B cell (primary cell): Measurements from ENCODE around the gene BPIFB3. TPM values are rescaled to one million over a fixed set of nuclear protein-coding genes. Genes with fewer than 3 reads are reported as not detected.
"Not testable (repeated sequence)": the region's sequence is repeated elsewhere in the genome, so short reads cannot be mapped to it uniquely, and the experiment has no call there.

Source experiments
- ATAC-seq: fragments of 200-7000 bp; cut with Tn5 transposase; one replicate; pipeline ENCODE4 v1.10.0; 2021; ENCODE audit warnings: low read depth, mild to moderate bottlenecking, moderate number of reproducible peaks, moderate library complexity
- CTCF ChIA-PET: fragments of 350-600 bp; sonication (Branson Sonifier 250); formaldehyde crosslinking; loops from one replicate; lab custom pipeline; 2021; ENCODE audit warnings: antibody characterized with exemption, inconsistent platforms; lab: Charles Lee
- POLR2A ChIA-PET: fragments of 350-600 bp; sonication (Branson Sonifier 250); formaldehyde crosslinking; loops from one replicate; lab custom pipeline; 2021; ENCODE audit warnings: antibody characterized with exemption; lab: Charles Lee
- DNase-seq: peaks from one replicate; pipeline ENCODE4 v3.0.0; 2013
- H2AFZ ChIP-seq: 2 replicates; pipeline ENCODE4 v1.6.1; 2012; ENCODE audit warnings: mild to moderate bottlenecking, low read depth, low read length; ENCODE audit not compliant: insufficient read depth, poor library complexity, severe bottlenecking
- H3K27ac ChIP-seq, 2 donors: 1 replicate in 1 of 2; 2 replicates in 1 of 2; pipeline ENCODE4 v1.5.1; 2012 to 2013; ENCODE audit warnings: low read length in 2 of 2, mild to moderate bottlenecking in 2 of 2, moderate library complexity in 1 of 2
- H3K27me3 ChIP-seq, 4 experiments: fragments of 200-600 bp in 1 of 4; sonication (generic) in 1 of 4; replicated peaks in 1 of 4; 1 replicate in 2 of 4; 2 replicates in 2 of 4; pipeline versions ENCODE4 v1.6.1 to v1.7.0; 2013 to 2016; ENCODE audit warnings: low read length in 3 of 4, mild to moderate bottlenecking in 2 of 4, mixed read lengths in 1 of 4, moderate library complexity in 1 of 4; ENCODE audit not compliant: insufficient read depth in 4 of 4, control insufficient read depth in 3 of 4; ENCODE audit errors: control extremely low read depth in 1 of 4
- H3K36me3 ChIP-seq, 2 experiments: replicated peaks in 1 of 2; 1 replicate in 1 of 2; 2 replicates in 1 of 2; pipeline versions ENCODE4 v1.6.1 to v1.7.1; 2013; ENCODE audit warnings: low read length in 1 of 2; ENCODE audit not compliant: insufficient read depth in 2 of 2, control insufficient read depth in 1 of 2; ENCODE audit errors: control extremely low read depth in 1 of 2, extremely low read depth in 1 of 2
- H3K4me1 ChIP-seq, 2 donors: fragments of 200-600 bp in 1 of 2; sonication (generic) in 1 of 2; 1 replicate in 1 of 2; 2 replicates in 1 of 2; pipeline versions ENCODE4 v1.5.1 to v1.6.1; 2013 to 2017; ENCODE audit warnings: low read length in 2 of 2; ENCODE audit not compliant: control insufficient read depth in 2 of 2, insufficient read depth in 2 of 2
- H3K4me2 ChIP-seq: replicated peaks from 2 replicates; pipeline ENCODE3; 2012; ENCODE audit warnings: mild to moderate bottlenecking, low read depth, low read length; ENCODE audit not compliant: poor library complexity, severe bottlenecking
- H3K4me3 ChIP-seq, 5 experiments: fragments of 200-600 bp in 1 of 5; sonication (generic) in 1 of 5; 1 replicate in 3 of 5; 2 replicates in 2 of 5; pipeline versions ENCODE4 v1.5.1 to v1.7.0; 2011 to 2016; ENCODE audit warnings: low read length in 4 of 5, mild to moderate bottlenecking in 4 of 5, low read depth in 2 of 5, control low read depth in 1 of 5, moderate library complexity in 1 of 5; ENCODE audit not compliant: insufficient read depth in 1 of 5; ENCODE audit errors: control extremely low read depth in 1 of 5, extremely low read depth in 1 of 5
- H3K79me2 ChIP-seq: fragments of 200-600 bp; sonication (generic); one replicate; pipeline ENCODE4 v1.6.0; 2016; ENCODE audit warnings: low read length; ENCODE audit not compliant: control insufficient read depth, insufficient read depth
- H3K9ac ChIP-seq: fragments of 200-600 bp; sonication (generic); 2 replicates; pipeline ENCODE4 v1.6.1; 2017; ENCODE audit warnings: mild to moderate bottlenecking, low read length, moderate library complexity
- H3K9me3 ChIP-seq, 3 donors: one replicate each; pipeline versions ENCODE4 v1.6.1 to v1.7.1; 2013; ENCODE audit warnings: low read length in 2 of 3; ENCODE audit not compliant: control insufficient read depth in 2 of 3, insufficient read depth in 1 of 3; ENCODE audit errors: control extremely low read depth in 1 of 3
- H4K20me1 ChIP-seq: 2 replicates; pipeline ENCODE4 v1.6.0; 2012; ENCODE audit warnings: mild to moderate bottlenecking, low read length; ENCODE audit not compliant: insufficient read depth, control insufficient read depth, poor library complexity, severe bottlenecking
- H3K27ac Mint-ChIP-seq: one replicate; pipeline ENCODE4 v1.8.0; 2021; ENCODE audit warnings: mixed read lengths
- H3K27me3 Mint-ChIP-seq: one replicate; pipeline ENCODE4 v1.8.0; 2021; ENCODE audit warnings: mixed read lengths
- H3K4me1 Mint-ChIP-seq: one replicate; pipeline ENCODE4 v1.8.0; 2021; ENCODE audit warnings: mixed read lengths
- H3K4me3 Mint-ChIP-seq: one replicate; pipeline ENCODE4 v1.8.0; 2021; ENCODE audit warnings: mixed read lengths
- H3K9me3 Mint-ChIP-seq: one replicate; pipeline ENCODE4 v1.8.0; 2022; ENCODE audit warnings: mixed read lengths; ENCODE audit not compliant: insufficient read depth
- EZH2 ChIP-seq: IDR thresholded peaks from 2 replicates; pipeline ENCODE4 v1.6.1; 2012; ENCODE audit warnings: borderline replicate concordance, low read depth, mild to moderate bottlenecking, moderate library complexity, low read length; ENCODE audit not compliant: insufficient read depth, poor library complexity, severe bottlenecking
- WGBS: methylation state at CpG from one replicate; pipeline ENCODE4 v1.1.5; 2013; ENCODE audit warnings: missing lambda C conversion rate; ENCODE audit not compliant: insufficient coverage; 5-methylcytosine and 5-hydroxymethylcytosine counted together
- intact Hi-C: fragments of 100-400 bp; cut with micrococcal nuclease; formaldehyde crosslinking; loops from one replicate; pipeline ENCODE4 v1.10.0; 2022
- polyA plus RNA-seq: library from polyadenylated mRNA; depleted of rRNA; stranded (reverse); fragments of >200 nt; gene quantifications from 2 replicates; pipeline ENCODE4 v1.2.3, GENCODE V29; 2012
- total RNA-seq, 2 donors: library from RNA; stranded (reverse); fragments of 120-200 nt in 1 of 2; gene quantifications; 1 replicate in 1 of 2; 2 replicates in 1 of 2; pipeline versions ENCODE4 v1.2.3 to v1.2.4, GENCODE V29; 2013 to 2022
- TF ChIP-seq, protein P1 (sequence below): fragments of 200-600 bp; IDR thresholded peaks from one replicate; pipeline ENCODE4 v1.8.0; 2022; ENCODE audit warnings: antibody characterized with exemption, mild to moderate bottlenecking

BPIFB3 gene
- total and polyA plus RNA-seq, 2 donors (not counting 1 experiment from before 2014, with no cell fraction given): not detected

DNA sequence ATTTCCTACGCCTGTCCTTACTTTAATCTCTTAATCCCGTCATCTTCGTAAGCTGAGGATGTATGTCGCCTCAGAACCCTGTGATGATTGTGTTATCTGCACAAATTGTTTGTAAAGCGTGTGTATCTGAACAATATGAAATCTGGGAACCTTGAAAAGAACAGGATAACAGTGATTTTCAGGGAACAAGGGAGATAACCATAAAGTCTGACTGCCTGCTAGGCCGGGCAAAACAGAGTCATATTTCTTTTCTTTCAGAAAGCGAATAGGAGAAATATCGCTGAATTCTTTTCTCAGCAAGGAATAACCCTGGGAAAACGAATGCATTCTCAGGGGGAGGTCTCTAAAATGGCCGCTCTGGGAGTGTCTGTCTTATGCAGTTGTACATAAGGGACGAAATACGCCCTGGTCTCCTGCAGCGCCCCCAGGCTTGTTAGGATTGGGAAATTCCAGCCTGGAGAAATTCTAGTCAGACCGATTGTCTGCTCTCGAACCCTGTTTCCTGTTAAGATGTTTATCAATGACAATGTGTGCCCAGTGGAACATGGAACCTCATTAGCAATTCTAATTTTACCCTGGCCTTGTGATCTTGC, 8.5 kb upstream of the BPIFB3 start:
- 90% methylated on average over 12 of the region's 15 CpGs for WGBS
- H3K4me3 Mint-ChIP-seq, POLR2A ChIA-PET, H3K27me3 Mint-ChIP-seq, H3K4me2 ChIP-seq, CTCF ChIA-PET, H3K79me2 ChIP-seq, H3K27me3 ChIP-seq, H3K36me3 ChIP-seq, H2AFZ ChIP-seq, H3K4me1 ChIP-seq, H3K4me1 Mint-ChIP-seq, H4K20me1 ChIP-seq, H3K27ac ChIP-seq, H3K4me3 ChIP-seq, ATAC-seq, intact Hi-C loops, H3K27ac Mint-ChIP-seq, H3K9ac ChIP-seq, DNase-seq: not testable (repeated sequence)
- peaks cover 14% of the 10 kb centered on the region for H3K9me3 Mint-ChIP-seq
- H3K9me3 ChIP-seq: peaks cover 0 to 38% (median 13%) of the 10 kb centered on the region in 3 donors

DNA sequence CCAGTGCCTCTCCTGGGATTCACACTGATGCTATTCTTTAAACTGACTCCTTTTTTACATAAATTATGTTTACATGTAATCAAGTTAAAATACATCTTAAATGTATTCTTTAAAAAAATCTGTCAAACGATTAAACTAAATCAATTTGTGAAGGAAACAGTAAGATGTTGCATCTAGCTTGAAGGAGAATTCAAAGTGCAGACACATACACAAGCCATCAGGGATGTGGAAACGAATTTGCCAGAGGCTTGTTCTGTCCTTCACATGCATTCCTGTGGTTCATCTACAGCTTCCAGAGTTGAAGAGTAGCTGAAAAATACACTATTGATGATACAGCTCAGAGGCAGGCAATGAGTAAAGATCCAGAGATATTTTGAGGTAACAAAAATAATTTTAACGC, 7.3 kb upstream of the BPIFB3 start:
- Mint-ChIP-seq H3K4me1 (no peaks in the 10 kb centered on the region), H3K27ac (no peak overlapping the region), H3K27me3 (no peaks in the 10 kb centered on the region), H3K4me3 (no peak overlapping the region), H3K9me3 (peaks cover 14% of the 10 kb centered on the region)
- Histone ChIP-seq H3K27ac (no peak overlapping the region), H3K27me3 (no peaks in the 10 kb centered on the region), H3K36me3 (no peaks in the 10 kb centered on the region), H2AFZ (no peak overlapping the region), H3K9ac (no peak overlapping the region), H3K9me3 (peaks cover 0 to 38% (median 13%) of the 10 kb centered on the region in 3 donors), H3K79me2 (no peaks in the 10 kb centered on the region), H4K20me1 (no peaks in the 10 kb centered on the region), H3K4me2 (no peak overlapping the region), H3K4me3 (no peak overlapping the region), H3K4me1 (no peaks in the 10 kb centered on the region)
- no peak for TF ChIP-seq EZH2
- TF ChIP-seq, protein P1, sequence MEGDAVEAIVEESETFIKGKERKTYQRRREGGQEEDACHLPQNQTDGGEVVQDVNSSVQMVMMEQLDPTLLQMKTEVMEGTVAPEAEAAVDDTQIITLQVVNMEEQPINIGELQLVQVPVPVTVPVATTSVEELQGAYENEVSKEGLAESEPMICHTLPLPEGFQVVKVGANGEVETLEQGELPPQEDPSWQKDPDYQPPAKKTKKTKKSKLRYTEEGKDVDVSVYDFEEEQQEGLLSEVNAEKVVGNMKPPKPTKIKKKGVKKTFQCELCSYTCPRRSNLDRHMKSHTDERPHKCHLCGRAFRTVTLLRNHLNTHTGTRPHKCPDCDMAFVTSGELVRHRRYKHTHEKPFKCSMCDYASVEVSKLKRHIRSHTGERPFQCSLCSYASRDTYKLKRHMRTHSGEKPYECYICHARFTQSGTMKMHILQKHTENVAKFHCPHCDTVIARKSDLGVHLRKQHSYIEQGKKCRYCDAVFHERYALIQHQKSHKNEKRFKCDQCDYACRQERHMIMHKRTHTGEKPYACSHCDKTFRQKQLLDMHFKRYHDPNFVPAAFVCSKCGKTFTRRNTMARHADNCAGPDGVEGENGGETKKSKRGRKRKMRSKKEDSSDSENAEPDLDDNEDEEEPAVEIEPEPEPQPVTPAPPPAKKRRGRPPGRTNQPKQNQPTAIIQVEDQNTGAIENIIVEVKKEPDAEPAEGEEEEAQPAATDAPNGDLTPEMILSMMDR: no peak
- intact Hi-C loops: no loop called here
- POLR2A ChIA-PET: no interaction called here
- WGBS: no CpG with 5 or more reads among the region's 3 CpGs
- no peak for DNase-seq
- ATAC-seq: no peak
- CTCF ChIA-PET: no interaction called here
